AG04449 (cell line): ENCODE results near the gene GRIP2.

Source experiments
- CTCF ChIA-PET: fragments of 350-600 bp; formaldehyde crosslinking; extraction: SDS; loops from one replicate; lab custom pipeline; 2021; ENCODE audit warnings: antibody characterized with exemption; lab: Yijun Ruan, JAX
- POLR2A ChIA-PET: fragments of 400-600, 350-600 bp; formaldehyde crosslinking; extraction: SDS; loops from one replicate; lab custom pipeline; 2020; ENCODE audit warnings: antibody characterized with exemption, inconsistent platforms; lab: Yijun Ruan, JAX
- DNase-seq: peaks from one replicate; pipeline ENCODE4 v3.0.0-alpha.2; 2010; ENCODE audit warnings: low read depth, low spot score
- H3K4me3 ChIP-seq: 2 replicates; pipeline ENCODE4 v1.5.1; 2011; ENCODE audit warnings: low read depth, mild to moderate bottlenecking, control low read depth, low read length
- CTCF ChIP-seq: IDR thresholded peaks from one replicate; pipeline ENCODE4 v1.5.1; 2011; ENCODE audit warnings: mild to moderate bottlenecking, moderate library complexity, low read length, control low read depth, inconsistent platforms; ENCODE audit not compliant: insufficient read depth; ENCODE audit errors: missing control alignments

GRIP2 gene

DNA sequence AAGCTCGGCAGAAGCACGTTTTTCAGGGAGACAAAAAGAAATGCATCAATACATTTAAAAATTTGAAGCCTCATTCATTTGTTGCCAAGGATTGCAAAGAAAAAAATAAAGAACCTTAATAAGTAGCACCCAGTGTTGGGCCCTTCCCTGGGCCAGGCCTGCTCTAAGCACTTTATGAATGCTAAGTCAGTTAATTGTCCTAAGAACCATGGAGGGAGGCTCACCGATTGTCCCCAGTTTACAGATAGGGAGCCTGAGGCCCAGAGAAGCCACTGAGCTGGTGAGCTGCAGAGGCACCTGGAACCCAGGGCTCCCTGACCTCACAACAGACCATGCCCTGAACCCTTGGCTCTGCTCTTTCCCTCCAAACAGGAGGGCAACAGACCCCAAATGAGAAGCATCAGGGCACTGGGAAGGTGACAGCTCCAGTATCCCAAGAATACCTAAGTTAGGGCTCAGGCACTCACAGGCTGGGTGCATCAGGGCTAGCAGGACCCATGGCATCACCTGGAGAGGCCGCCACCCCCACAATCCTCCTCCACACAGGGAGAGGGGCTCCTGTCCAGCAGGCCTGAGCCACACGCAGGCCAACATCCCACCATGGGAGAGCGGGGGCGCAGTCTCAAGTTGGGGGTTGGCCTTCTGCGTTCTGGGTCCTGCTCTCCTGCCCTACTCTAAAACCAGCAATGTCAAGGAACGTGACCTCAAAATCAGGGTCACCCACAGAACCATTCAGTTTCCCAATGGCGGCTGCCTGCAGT lies 3.9 kb downstream of the GRIP2 start:
- CTCF ChIA-PET: interaction anchor here (1.1 to 2.5 kb wide), 4 partner anchors 12 to 332 kb away, joined by 3 to 9 read pairs (median 5); no protein-coding TSS in a partner anchor
- no peak for DNase-seq
- H3K4me3 ChIP-seq: no peak overlapping the region
- TF ChIP-seq CTCF: no peak
- POLR2A ChIA-PET: no interaction called here

DNA sequence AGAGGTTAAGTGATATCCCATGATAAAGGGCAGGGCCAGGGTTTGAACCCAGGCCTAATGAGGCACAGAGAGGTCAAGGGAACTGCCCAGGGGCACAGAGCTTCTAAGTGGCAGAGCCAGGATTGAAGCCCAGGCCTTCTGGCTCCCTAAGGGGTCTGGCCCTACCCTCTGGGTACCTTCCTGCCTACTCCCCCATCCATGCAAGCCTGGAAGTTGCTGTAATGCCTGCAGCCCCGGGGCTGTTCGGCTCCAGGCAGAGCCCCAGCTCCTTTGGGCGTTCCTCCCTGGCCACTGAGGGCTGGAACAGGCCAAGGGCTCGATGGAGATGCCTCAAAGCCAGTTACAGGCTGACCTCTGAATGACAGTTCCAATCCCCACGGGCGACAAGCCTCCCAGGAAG lies 4.5 kb downstream of the GRIP2 start:
- no peak overlapping the region for H3K4me3 ChIP-seq
- POLR2A ChIA-PET: no interaction called here
- no peak for TF ChIP-seq CTCF
- no peak for DNase-seq
- CTCF ChIA-PET: interaction anchor here (1.1 to 2.5 kb wide), 5 partner anchors 10 to 332 kb away, joined by 3 to 9 read pairs (median 4); no protein-coding TSS in a partner anchor

GRCh38 chr3:14534516-14535191 lies 5.5 kb downstream of the GRIP2 start:
- CTCF ChIA-PET: interaction anchor here (0.9 to 2.1 kb wide), 7 partner anchors 11 to 331 kb away, joined by 3 to 9 read pairs (median 4); no protein-coding TSS in a partner anchor

DNA sequence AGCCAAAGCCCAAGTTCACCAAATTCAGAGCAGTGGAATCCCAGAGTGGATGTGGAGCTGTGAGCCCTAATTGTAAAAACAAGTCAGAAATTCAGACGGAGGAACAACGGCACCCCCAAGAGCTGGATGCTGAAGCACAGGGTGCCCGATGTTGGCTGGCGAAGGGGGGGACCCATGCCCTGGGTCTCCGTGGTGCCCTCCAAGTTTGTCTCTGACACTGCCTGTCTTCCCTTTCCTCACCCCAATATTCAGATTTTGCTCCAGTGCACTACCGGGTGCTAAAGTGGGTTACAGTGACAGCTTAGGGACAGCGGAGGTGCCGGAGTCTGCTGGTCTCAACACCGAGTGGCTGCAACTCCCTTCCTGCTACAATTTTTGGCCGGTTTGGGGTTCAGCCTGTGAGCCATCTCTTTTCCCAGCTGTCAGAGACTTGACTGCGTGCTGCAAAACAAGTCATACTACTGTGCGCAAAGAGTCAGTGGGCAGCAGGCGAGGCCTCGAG lies 6.6 kb downstream of the GRIP2 start:
- no peak for TF ChIP-seq CTCF
- ChIA-PET POLR2A (no interaction called here), CTCF (interaction anchor here (0.9 to 2.1 kb wide), 3 partner anchors 16 to 330 kb away, joined by 3 to 9 read pairs (median 6); no protein-coding TSS in a partner anchor)
- DNase-seq: no peak
- no peak overlapping the region for H3K4me3 ChIP-seq

More at GRCh38 chr3:14534516-14535191, 5.5 kb downstream of the GRIP2 start:
- no peak overlapping the region for H3K4me3 ChIP-seq
- no peak for DNase-seq
- POLR2A ChIA-PET: interaction anchor here (0.6 kb wide), 1 partner anchor 356 kb away, joined by 4 read pairs; no protein-coding TSS in a partner anchor
- no peak for TF ChIP-seq CTCF

- DNase-seq: no peak
- POLR2A ChIA-PET: no interaction called here
- no peak overlapping the region for H3K4me3 ChIP-seq
- TF ChIP-seq CTCF: no peak
- CTCF ChIA-PET: interaction anchor here (0.9 to 2.1 kb wide), 4 partner anchors 15 to 329 kb away, joined by 3 to 9 read pairs (median 4); no protein-coding TSS in a partner anchor
Observed at GRCh38 chr3:14532691-14533456, 7.3 kb downstream of the GRIP2 start.
